B cell (primary cell): ENCODE data around the gene AP5M1. TPM values are rescaled to one million over a fixed set of nuclear protein-coding genes. Genes with fewer than 3 reads are reported as not detected.

Source experiments
- ATAC-seq: fragments of 200-7000 bp; cut with Tn5 transposase; one replicate; pipeline ENCODE4 v1.10.0; 2021; ENCODE audit warnings: low read depth, mild to moderate bottlenecking, moderate number of reproducible peaks, moderate library complexity
- CTCF ChIA-PET: fragments of 350-600 bp; sonication (Branson Sonifier 250); formaldehyde crosslinking; loops from one replicate; lab custom pipeline; 2021; ENCODE audit warnings: antibody characterized with exemption, inconsistent platforms; lab: Charles Lee
- POLR2A ChIA-PET: fragments of 350-600 bp; sonication (Branson Sonifier 250); formaldehyde crosslinking; loops from one replicate; lab custom pipeline; 2021; ENCODE audit warnings: antibody characterized with exemption; lab: Charles Lee
- DNase-seq: peaks from one replicate; pipeline ENCODE4 v3.0.0; 2013
- H2AFZ ChIP-seq: 2 replicates; pipeline ENCODE4 v1.6.1; 2012; ENCODE audit warnings: mild to moderate bottlenecking, low read depth, low read length; ENCODE audit not compliant: insufficient read depth, poor library complexity, severe bottlenecking
- H3K27ac ChIP-seq, 2 donors: 1 replicate in 1 of 2; 2 replicates in 1 of 2; pipeline ENCODE4 v1.5.1; 2012 to 2013; ENCODE audit warnings: low read length in 2 of 2, mild to moderate bottlenecking in 2 of 2, moderate library complexity in 1 of 2
- H3K27me3 ChIP-seq, 4 experiments: fragments of 200-600 bp in 1 of 4; sonication (generic) in 1 of 4; replicated peaks in 1 of 4; 1 replicate in 2 of 4; 2 replicates in 2 of 4; pipeline versions ENCODE4 v1.6.1 to v1.7.0; 2013 to 2016; ENCODE audit warnings: low read length in 3 of 4, mild to moderate bottlenecking in 2 of 4, mixed read lengths in 1 of 4, moderate library complexity in 1 of 4; ENCODE audit not compliant: insufficient read depth in 4 of 4, control insufficient read depth in 3 of 4; ENCODE audit errors: control extremely low read depth in 1 of 4
- H3K36me3 ChIP-seq, 2 experiments: replicated peaks in 1 of 2; 1 replicate in 1 of 2; 2 replicates in 1 of 2; pipeline versions ENCODE4 v1.6.1 to v1.7.1; 2013; ENCODE audit warnings: low read length in 1 of 2; ENCODE audit not compliant: insufficient read depth in 2 of 2, control insufficient read depth in 1 of 2; ENCODE audit errors: control extremely low read depth in 1 of 2, extremely low read depth in 1 of 2
- H3K4me1 ChIP-seq, 2 donors: fragments of 200-600 bp in 1 of 2; sonication (generic) in 1 of 2; 1 replicate in 1 of 2; 2 replicates in 1 of 2; pipeline versions ENCODE4 v1.5.1 to v1.6.1; 2013 to 2017; ENCODE audit warnings: low read length in 2 of 2; ENCODE audit not compliant: control insufficient read depth in 2 of 2, insufficient read depth in 2 of 2
- H3K4me2 ChIP-seq: replicated peaks from 2 replicates; pipeline ENCODE3; 2012; ENCODE audit warnings: mild to moderate bottlenecking, low read depth, low read length; ENCODE audit not compliant: poor library complexity, severe bottlenecking
- H3K4me3 ChIP-seq, 5 experiments: fragments of 200-600 bp in 1 of 5; sonication (generic) in 1 of 5; 1 replicate in 3 of 5; 2 replicates in 2 of 5; pipeline versions ENCODE4 v1.5.1 to v1.7.0; 2011 to 2016; ENCODE audit warnings: low read length in 4 of 5, mild to moderate bottlenecking in 4 of 5, low read depth in 2 of 5, control low read depth in 1 of 5, moderate library complexity in 1 of 5; ENCODE audit not compliant: insufficient read depth in 1 of 5; ENCODE audit errors: control extremely low read depth in 1 of 5, extremely low read depth in 1 of 5
- H3K79me2 ChIP-seq: fragments of 200-600 bp; sonication (generic); one replicate; pipeline ENCODE4 v1.6.0; 2016; ENCODE audit warnings: low read length; ENCODE audit not compliant: control insufficient read depth, insufficient read depth
- H3K9ac ChIP-seq: fragments of 200-600 bp; sonication (generic); 2 replicates; pipeline ENCODE4 v1.6.1; 2017; ENCODE audit warnings: mild to moderate bottlenecking, low read length, moderate library complexity
- H3K9me3 ChIP-seq, 3 donors: one replicate each; pipeline versions ENCODE4 v1.6.1 to v1.7.1; 2013; ENCODE audit warnings: low read length in 2 of 3; ENCODE audit not compliant: control insufficient read depth in 2 of 3, insufficient read depth in 1 of 3; ENCODE audit errors: control extremely low read depth in 1 of 3
- H4K20me1 ChIP-seq: 2 replicates; pipeline ENCODE4 v1.6.0; 2012; ENCODE audit warnings: mild to moderate bottlenecking, low read length; ENCODE audit not compliant: insufficient read depth, control insufficient read depth, poor library complexity, severe bottlenecking
- H3K27ac Mint-ChIP-seq: one replicate; pipeline ENCODE4 v1.8.0; 2021; ENCODE audit warnings: mixed read lengths
- H3K27me3 Mint-ChIP-seq: one replicate; pipeline ENCODE4 v1.8.0; 2021; ENCODE audit warnings: mixed read lengths
- H3K4me1 Mint-ChIP-seq: one replicate; pipeline ENCODE4 v1.8.0; 2021; ENCODE audit warnings: mixed read lengths
- H3K4me3 Mint-ChIP-seq: one replicate; pipeline ENCODE4 v1.8.0; 2021; ENCODE audit warnings: mixed read lengths
- H3K9me3 Mint-ChIP-seq: one replicate; pipeline ENCODE4 v1.8.0; 2022; ENCODE audit warnings: mixed read lengths; ENCODE audit not compliant: insufficient read depth
- EZH2 ChIP-seq: IDR thresholded peaks from 2 replicates; pipeline ENCODE4 v1.6.1; 2012; ENCODE audit warnings: borderline replicate concordance, low read depth, mild to moderate bottlenecking, moderate library complexity, low read length; ENCODE audit not compliant: insufficient read depth, poor library complexity, severe bottlenecking
- WGBS: methylation state at CpG from one replicate; pipeline ENCODE4 v1.1.5; 2013; ENCODE audit warnings: missing lambda C conversion rate; ENCODE audit not compliant: insufficient coverage; 5-methylcytosine and 5-hydroxymethylcytosine counted together
- intact Hi-C: fragments of 100-400 bp; cut with micrococcal nuclease; formaldehyde crosslinking; loops from one replicate; pipeline ENCODE4 v1.10.0; 2022
- polyA plus RNA-seq: library from polyadenylated mRNA; depleted of rRNA; stranded (reverse); fragments of >200 nt; gene quantifications from 2 replicates; pipeline ENCODE4 v1.2.3, GENCODE V29; 2012
- total RNA-seq, 2 donors: library from RNA; stranded (reverse); fragments of 120-200 nt in 1 of 2; gene quantifications; 1 replicate in 1 of 2; 2 replicates in 1 of 2; pipeline versions ENCODE4 v1.2.3 to v1.2.4, GENCODE V29; 2013 to 2022
- TF ChIP-seq, protein P1 (sequence below): fragments of 200-600 bp; IDR thresholded peaks from one replicate; pipeline ENCODE4 v1.8.0; 2022; ENCODE audit warnings: antibody characterized with exemption, mild to moderate bottlenecking

The AP5M1 gene
- total and polyA plus RNA-seq, 2 donors (not counting 1 experiment from before 2014, with no cell fraction given), result 14.5 to 53.6 TPM

DNA sequence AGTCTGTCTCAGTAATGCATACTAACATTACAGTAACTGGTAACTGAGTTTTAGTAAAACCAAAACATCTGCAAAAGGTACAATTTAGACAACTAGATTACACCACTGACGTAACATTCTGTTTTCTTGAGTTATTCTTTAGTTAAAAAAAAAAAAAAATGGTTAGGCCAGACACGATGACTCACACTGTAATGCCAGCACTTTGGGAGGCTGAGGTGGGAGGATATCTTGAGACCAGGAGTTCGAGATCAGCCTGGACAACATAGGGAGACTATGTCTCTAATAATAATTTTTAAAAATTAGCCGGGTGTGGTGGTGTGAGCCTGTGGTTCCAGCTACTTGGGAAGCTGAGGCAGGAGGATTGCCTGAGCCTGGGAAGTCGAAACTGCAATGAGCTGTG lies 34.1 kb downstream of the AP5M1 start:
- H3K4me3 ChIP-seq, result no peak overlapping the region
- H3K4me1 Mint-ChIP-seq, result no peaks in the 10 kb centered on the region
- no peak overlapping the region for H3K4me2 ChIP-seq
- ChIA-PET CTCF (interaction anchor here (2.3 kb wide), 1 partner anchor 13 kb away, joined by 7 read pairs; no protein-coding TSS in a partner anchor), POLR2A (no interaction called here)
- peaks cover 0 to 5% (median 0%) of the 10 kb centered on the region in 4 experiments for H3K27me3 ChIP-seq
- no peaks in the 10 kb centered on the region for H3K9me3 ChIP-seq
- ATAC-seq (no peak), DNase-seq (no peak)
- no peak overlapping the region for H3K27ac ChIP-seq
- no peak overlapping the region for H3K4me3 Mint-ChIP-seq
- no peak overlapping the region for H3K27ac Mint-ChIP-seq
- 100% methylated on average over 1 of the region's 5 CpGs for WGBS
- no peaks in the 10 kb centered on the region for H3K36me3 ChIP-seq
- H3K4me1 ChIP-seq, result no peaks in the 10 kb centered on the region
- intact Hi-C loops, result no loop called here
- H3K79me2 ChIP-seq, result no peaks in the 10 kb centered on the region
- no peak overlapping the region for H2AFZ ChIP-seq
- H3K9me3 Mint-ChIP-seq, result no peaks in the 10 kb centered on the region
- no peaks in the 10 kb centered on the region for H4K20me1 ChIP-seq
- peaks cover 31% of the 10 kb centered on the region for H3K27me3 Mint-ChIP-seq
- TF ChIP-seq EZH2, result no peak
- TF ChIP-seq, protein P1, sequence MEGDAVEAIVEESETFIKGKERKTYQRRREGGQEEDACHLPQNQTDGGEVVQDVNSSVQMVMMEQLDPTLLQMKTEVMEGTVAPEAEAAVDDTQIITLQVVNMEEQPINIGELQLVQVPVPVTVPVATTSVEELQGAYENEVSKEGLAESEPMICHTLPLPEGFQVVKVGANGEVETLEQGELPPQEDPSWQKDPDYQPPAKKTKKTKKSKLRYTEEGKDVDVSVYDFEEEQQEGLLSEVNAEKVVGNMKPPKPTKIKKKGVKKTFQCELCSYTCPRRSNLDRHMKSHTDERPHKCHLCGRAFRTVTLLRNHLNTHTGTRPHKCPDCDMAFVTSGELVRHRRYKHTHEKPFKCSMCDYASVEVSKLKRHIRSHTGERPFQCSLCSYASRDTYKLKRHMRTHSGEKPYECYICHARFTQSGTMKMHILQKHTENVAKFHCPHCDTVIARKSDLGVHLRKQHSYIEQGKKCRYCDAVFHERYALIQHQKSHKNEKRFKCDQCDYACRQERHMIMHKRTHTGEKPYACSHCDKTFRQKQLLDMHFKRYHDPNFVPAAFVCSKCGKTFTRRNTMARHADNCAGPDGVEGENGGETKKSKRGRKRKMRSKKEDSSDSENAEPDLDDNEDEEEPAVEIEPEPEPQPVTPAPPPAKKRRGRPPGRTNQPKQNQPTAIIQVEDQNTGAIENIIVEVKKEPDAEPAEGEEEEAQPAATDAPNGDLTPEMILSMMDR, result no peak
- no peak overlapping the region for H3K9ac ChIP-seq

DNA sequence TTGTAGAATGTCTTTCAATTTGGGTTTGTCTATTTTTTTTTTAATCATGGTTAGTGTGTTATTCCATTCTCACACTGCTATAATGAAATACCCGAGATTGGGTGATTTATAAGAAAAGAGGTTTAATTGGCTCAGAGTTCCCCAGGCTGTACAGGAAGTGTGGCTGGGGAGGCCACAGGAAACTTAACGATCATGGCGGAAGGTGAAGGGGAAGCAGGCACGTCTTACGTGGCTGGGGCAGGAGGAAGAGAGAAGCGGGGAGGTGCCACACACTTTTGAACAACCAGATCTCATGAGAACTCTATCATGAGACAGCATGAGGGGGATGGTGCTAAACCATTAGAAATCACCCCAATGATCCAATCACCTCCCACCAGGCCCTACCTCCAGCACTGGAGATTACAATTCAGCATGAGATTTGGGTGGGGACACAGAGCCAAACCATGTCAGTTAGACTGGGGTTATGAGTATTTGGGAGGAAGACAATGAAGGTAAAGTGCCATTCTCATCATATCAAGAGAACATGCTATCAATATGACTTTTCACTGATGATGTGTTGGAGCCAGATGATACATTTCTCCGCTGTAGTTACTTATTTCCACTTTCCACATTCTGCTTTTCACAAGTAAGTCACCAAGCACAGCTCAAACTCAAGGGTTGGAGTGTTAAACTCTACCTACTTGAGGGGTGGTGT lies 45.8 kb downstream of the AP5M1 start:
- 13% methylated on average over 5 of the region's 7 CpGs for WGBS
- no peak for TF ChIP-seq EZH2
- TF ChIP-seq, protein P1, result no peak
- intact Hi-C loops, result loop anchor here (5.0 kb wide), 1 partner anchor 1867 kb away; no protein-coding TSS in a partner anchor
- Histone ChIP-seq H3K27ac (no peak overlapping the region), H3K27me3 (peaks cover 0 to 12% (median 1%) of the 10 kb centered on the region in 4 experiments), H3K4me3 (no peak overlapping the region), H3K36me3 (no peaks in the 10 kb centered on the region), H3K4me1 (no peaks in the 10 kb centered on the region), H3K9ac (no peak overlapping the region), H4K20me1 (no peaks in the 10 kb centered on the region), H2AFZ (peak overlapping the region; percentile 49), H3K9me3 (peaks cover 0 to 4% (median 0%) of the 10 kb centered on the region in 3 donors), H3K4me2 (no peak overlapping the region), H3K79me2 (no peaks in the 10 kb centered on the region)
- H3K4me3 Mint-ChIP-seq, result no peak overlapping the region
- no peak overlapping the region for H3K27ac Mint-ChIP-seq
- H3K27me3 Mint-ChIP-seq, result peaks cover 8% of the 10 kb centered on the region
- CTCF ChIA-PET, result interaction anchor here (0.6 to 4.9 kb wide), 7 partner anchors 13 to 1868 kb away, joined by 3 to 91 read pairs (median 4); partner anchors contain the start of gene NAA30
- POLR2A ChIA-PET, result no interaction called here
- ATAC-seq (no peak), DNase-seq (peak; percentile 2)
- H3K4me1 Mint-ChIP-seq, result peaks cover 3% of the 10 kb centered on the region
- H3K9me3 Mint-ChIP-seq, result peaks cover 4% of the 10 kb centered on the region
